HEK293 (cell line): ENCODE data around the gene MAD2L1BP.

ENCODE experiments used
- CTCF ChIA-PET: fragments of 350-600 bp; formaldehyde crosslinking; extraction: SDS; loops from one replicate; lab custom pipeline; 2021; ENCODE audit warnings: antibody characterized with exemption; lab: Yijun Ruan, JAX
- POLR2A ChIA-PET: fragments of 300-600 bp; formaldehyde crosslinking; extraction: SDS; loops from one replicate; lab custom pipeline; 2020; ENCODE audit warnings: antibody characterized with exemption, inconsistent platforms; lab: Yijun Ruan, JAX
- H3K27ac ChIP-seq: fragments of 200-500 bp; sonication (Bioruptor generic); 2 replicates; pipeline ENCODE4 v1.5.1; 2014; ENCODE audit warnings: low read depth, low read length, control low read depth, inconsistent platforms; ENCODE audit errors: extremely low read depth
- H3K36me3 ChIP-seq, 2 experiments: fragments of 200-500 bp in 1 of 2; sonication (Bioruptor generic) in 1 of 2; 1 replicate in 1 of 2; 2 replicates in 1 of 2; pipeline ENCODE4 v1.5.1; 2014 to 2017; ENCODE audit warnings: inconsistent platforms in 2 of 2, low read length in 2 of 2; ENCODE audit not compliant: control insufficient read depth in 2 of 2, insufficient read depth in 1 of 2
- H3K4me1 ChIP-seq: fragments of 200-500 bp; sonication (Bioruptor generic); 2 replicates; pipeline ENCODE4 v1.5.1; 2014; ENCODE audit warnings: mild to moderate bottlenecking, low read length, inconsistent platforms; ENCODE audit not compliant: control insufficient read depth, insufficient read depth
- H3K4me3 ChIP-seq: 2 replicates; pipeline ENCODE4 v1.5.1; 2011; ENCODE audit warnings: low read depth, mild to moderate bottlenecking, control low read depth, low read length, moderate library complexity
- H3K9me3 ChIP-seq: fragments of 200-500 bp; sonication (Bioruptor generic); 2 replicates; pipeline ENCODE4 v1.5.1; 2014; ENCODE audit warnings: low read depth, low read length, inconsistent platforms; ENCODE audit not compliant: control insufficient read depth, insufficient read depth
- HOXC10 ChIP-seq: sonication (generic); formaldehyde crosslinking; IDR thresholded peaks from 2 replicates; pipeline ENCODE4 v1.8.1; 2023; ENCODE audit warnings: mild to moderate bottlenecking, missing genetic modification reagents
- SCRT2 ChIP-seq: fragments of 450-650 bp; formaldehyde crosslinking; IDR thresholded peaks from 2 replicates; pipeline ENCODE4 v1.5.1; 2016; ENCODE audit warnings: missing biosample characterization, missing genetic modification characterization
- ZBTB1 ChIP-seq: fragments of 450-650 bp; formaldehyde crosslinking; IDR thresholded peaks from 2 replicates; pipeline ENCODE4 v1.5.1; 2016; ENCODE audit warnings: missing biosample characterization, missing genetic modification characterization
- ZBTB20 ChIP-seq: fragments of 450-650 bp; formaldehyde crosslinking; IDR thresholded peaks from 2 replicates; pipeline ENCODE4 v1.5.1; 2016; ENCODE audit warnings: missing biosample characterization, missing genetic modification characterization
- ZBTB48 ChIP-seq: fragments of 450-650 bp; formaldehyde crosslinking; IDR thresholded peaks from 2 replicates; pipeline ENCODE4 v1.5.1; 2016; ENCODE audit warnings: missing biosample characterization, missing genetic modification characterization
- ZBTB8A ChIP-seq: fragments of 450-650 bp; formaldehyde crosslinking; IDR thresholded peaks from 2 replicates; pipeline ENCODE4 v1.5.1; 2016; ENCODE audit warnings: missing biosample characterization, missing genetic modification characterization
- ZFHX2 ChIP-seq: fragments of 450-650 bp; formaldehyde crosslinking; conservative IDR thresholded peaks from 2 replicates; pipeline ENCODE4 v1.5.1; 2016; ENCODE audit warnings: missing biosample characterization, missing genetic modification characterization
- ZFP3 ChIP-seq: fragments of 450-650 bp; formaldehyde crosslinking; IDR thresholded peaks from 2 replicates; pipeline ENCODE4 v1.5.1; 2016; ENCODE audit warnings: low read depth, missing biosample characterization, missing genetic modification characterization
- ZIC2 ChIP-seq: fragments of 450-650 bp; formaldehyde crosslinking; IDR thresholded peaks from 2 replicates; pipeline ENCODE4 v1.5.1; 2016; ENCODE audit warnings: missing biosample characterization, missing genetic modification characterization
- ZNF114 ChIP-seq: fragments of 450-650 bp; formaldehyde crosslinking; IDR thresholded peaks from 2 replicates; pipeline ENCODE4 v1.5.0; 2017; ENCODE audit warnings: missing biosample characterization, missing genetic modification characterization
- ZNF16 ChIP-seq: fragments of 450-650 bp; formaldehyde crosslinking; IDR thresholded peaks from 2 replicates; pipeline ENCODE4 v1.5.1; 2016; ENCODE audit warnings: low read depth, missing biosample characterization, missing genetic modification characterization
- ZNF202 ChIP-seq: fragments of 450-650 bp; formaldehyde crosslinking; IDR thresholded peaks from 2 replicates; pipeline ENCODE4 v1.5.1; 2016; ENCODE audit warnings: missing biosample characterization, missing genetic modification characterization, borderline replicate concordance
- ZNF221 ChIP-seq: fragments of 450-650 bp; formaldehyde crosslinking; IDR thresholded peaks from 2 replicates; pipeline ENCODE4 v1.5.1; 2017; ENCODE audit warnings: missing biosample characterization, missing genetic modification characterization, borderline replicate concordance
- ZNF239 ChIP-seq: fragments of 450-650 bp; formaldehyde crosslinking; IDR thresholded peaks from 2 replicates; pipeline ENCODE4 v1.5.1; 2016; ENCODE audit warnings: missing biosample characterization, missing genetic modification characterization
- ZNF302 ChIP-seq: fragments of 450-650 bp; formaldehyde crosslinking; IDR thresholded peaks from 2 replicates; pipeline ENCODE4 v1.5.1; 2016; ENCODE audit warnings: missing biosample characterization, missing genetic modification characterization, low read depth
- ZNF350 ChIP-seq: fragments of 450-650 bp; formaldehyde crosslinking; IDR thresholded peaks from 2 replicates; pipeline ENCODE4 v1.5.0; 2017; ENCODE audit warnings: missing biosample characterization, mild to moderate bottlenecking, missing genetic modification characterization
- ZNF510 ChIP-seq: fragments of 450-650 bp; formaldehyde crosslinking; IDR thresholded peaks from 2 replicates; pipeline ENCODE4 v1.5.1; 2018; ENCODE audit warnings: mild to moderate bottlenecking, missing genetic modification characterization, missing biosample characterization; ENCODE audit not compliant: insufficient replicate concordance
- ZNF549 ChIP-seq: fragments of 450-650 bp; IDR thresholded peaks from 2 replicates; pipeline ENCODE4 v1.5.1; 2018; ENCODE audit warnings: missing biosample characterization, missing genetic modification characterization, mild to moderate bottlenecking, inconsistent platforms, moderate library complexity
- ZNF610 ChIP-seq: fragments of 450-650 bp; formaldehyde crosslinking; IDR thresholded peaks from 2 replicates; pipeline ENCODE4 v1.5.1; 2016; ENCODE audit warnings: missing biosample characterization, missing genetic modification characterization, borderline replicate concordance
- ZNF830 ChIP-seq: fragments of 450-650 bp; IDR thresholded peaks from 2 replicates; pipeline ENCODE4 v1.5.0; 2018; ENCODE audit warnings: missing biosample characterization, missing genetic modification characterization, low read depth, mild to moderate bottlenecking, moderate library complexity
- ZXDB ChIP-seq: fragments of 450-650 bp; formaldehyde crosslinking; IDR thresholded peaks from 2 replicates; pipeline ENCODE4 v1.5.1; 2016; ENCODE audit warnings: missing biosample characterization, missing genetic modification characterization
- TF ChIP-seq, protein P1 (sequence below): fragments of 450-650 bp; formaldehyde crosslinking; IDR thresholded peaks from 2 replicates; pipeline ENCODE4 v1.5.1; 2016; ENCODE audit warnings: missing biosample characterization, missing genetic modification characterization, borderline replicate concordance
- TF ChIP-seq, protein P2 (sequence below): fragments of 450-650 bp; formaldehyde crosslinking; IDR thresholded peaks from 2 replicates; pipeline ENCODE4 v1.5.1; 2016; ENCODE audit warnings: missing biosample characterization, missing genetic modification characterization
- TF ChIP-seq, protein P3 (sequence below): fragments of 450-650 bp; formaldehyde crosslinking; IDR thresholded peaks from 2 replicates; pipeline ENCODE4 v1.5.1; 2016; ENCODE audit warnings: missing biosample characterization, missing genetic modification characterization

MAD2L1BP gene

DNA sequence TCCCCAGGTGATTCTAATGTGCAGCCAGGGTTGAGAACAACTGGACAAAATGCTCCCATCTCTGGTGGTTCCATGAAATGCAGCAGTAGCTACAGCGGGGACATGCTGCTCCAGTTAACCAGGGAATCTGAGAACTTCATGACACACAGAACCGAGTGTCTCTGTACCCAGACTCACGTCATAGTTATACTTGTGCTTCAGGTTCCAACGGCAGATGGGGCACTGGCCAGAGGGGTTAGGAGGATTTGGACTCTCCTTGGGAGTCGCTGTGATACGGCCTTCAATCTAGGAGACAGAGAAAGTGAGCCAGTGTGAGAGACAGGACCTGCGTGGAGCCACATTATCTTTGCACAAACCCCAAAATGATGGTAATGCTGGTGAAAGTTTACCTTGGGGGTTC lies 42.7 kb downstream of the MAD2L1BP start:
- Histone ChIP-seq H3K36me3 (peaks cover 13 to 100% of the 10 kb centered on the region in 2 experiments), H3K4me1 (peaks cover 8% of the 10 kb centered on the region; the same call in 1 of the 2 replicates), H3K9me3 (no peaks in the 10 kb centered on the region), H3K4me3 (no peak overlapping the region), H3K27ac (no peak overlapping the region)
- CTCF ChIA-PET: interaction anchor here (0.7 to 2.9 kb wide), 3 partner anchors 9 to 136 kb away, joined by 3 to 11 read pairs (median 4); no protein-coding TSS in a partner anchor
- POLR2A ChIA-PET: interaction anchor here (1.3 to 1.7 kb wide), 2 partner anchors 25 to 49 kb away, joined by 3 to 4 read pairs; partner anchors contain the start of gene GTPBP2
- TF ChIP-seq, protein P1, sequence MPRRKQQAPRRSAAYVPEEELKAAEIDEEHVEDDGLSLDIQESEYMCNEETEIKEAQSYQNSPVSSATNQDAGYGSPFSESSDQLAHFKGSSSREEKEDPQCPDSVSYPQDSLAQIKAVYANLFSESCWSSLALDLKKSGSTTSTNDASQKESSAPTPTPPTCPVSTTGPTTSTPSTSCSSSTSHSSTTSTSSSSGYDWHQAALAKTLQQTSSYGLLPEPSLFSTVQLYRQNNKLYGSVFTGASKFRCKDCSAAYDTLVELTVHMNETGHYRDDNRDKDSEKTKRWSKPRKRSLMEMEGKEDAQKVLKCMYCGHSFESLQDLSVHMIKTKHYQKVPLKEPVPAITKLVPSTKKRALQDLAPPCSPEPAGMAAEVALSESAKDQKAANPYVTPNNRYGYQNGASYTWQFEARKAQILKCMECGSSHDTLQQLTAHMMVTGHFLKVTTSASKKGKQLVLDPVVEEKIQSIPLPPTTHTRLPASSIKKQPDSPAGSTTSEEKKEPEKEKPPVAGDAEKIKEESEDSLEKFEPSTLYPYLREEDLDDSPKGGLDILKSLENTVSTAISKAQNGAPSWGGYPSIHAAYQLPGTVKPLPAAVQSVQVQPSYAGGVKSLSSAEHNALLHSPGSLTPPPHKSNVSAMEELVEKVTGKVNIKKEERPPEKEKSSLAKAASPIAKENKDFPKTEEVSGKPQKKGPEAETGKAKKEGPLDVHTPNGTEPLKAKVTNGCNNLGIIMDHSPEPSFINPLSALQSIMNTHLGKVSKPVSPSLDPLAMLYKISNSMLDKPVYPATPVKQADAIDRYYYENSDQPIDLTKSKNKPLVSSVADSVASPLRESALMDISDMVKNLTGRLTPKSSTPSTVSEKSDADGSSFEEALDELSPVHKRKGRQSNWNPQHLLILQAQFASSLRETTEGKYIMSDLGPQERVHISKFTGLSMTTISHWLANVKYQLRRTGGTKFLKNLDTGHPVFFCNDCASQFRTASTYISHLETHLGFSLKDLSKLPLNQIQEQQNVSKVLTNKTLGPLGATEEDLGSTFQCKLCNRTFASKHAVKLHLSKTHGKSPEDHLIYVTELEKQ (tag by site-specific recombination): no peak
- TF ChIP-seq ZNF549 (tag by site-specific recombination) (no peak), ZNF830 (no peak)

DNA sequence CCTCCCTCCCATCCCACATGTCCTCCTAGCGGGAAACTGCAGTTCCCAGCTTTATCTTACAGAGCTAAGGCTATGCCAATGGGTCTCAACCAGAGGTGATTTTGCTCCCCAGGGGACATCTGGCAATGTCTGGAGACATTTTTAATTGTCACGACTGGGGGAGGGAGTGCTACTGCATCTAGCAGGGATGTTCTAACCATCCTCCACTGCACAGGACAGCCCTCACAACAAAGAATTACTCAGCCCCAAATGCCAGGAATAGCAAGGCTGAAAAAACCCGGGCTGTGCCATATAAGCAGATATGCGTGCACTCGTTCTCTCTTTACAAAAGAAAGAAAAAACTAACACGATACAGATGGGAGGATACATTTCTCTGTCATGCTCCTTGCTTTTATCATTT lies 43.4 kb downstream of the MAD2L1BP start:
- no peak for TF ChIP-seq ZBTB1 (tag by site-specific recombination)
- no peak for TF ChIP-seq ZNF350 (tag by site-specific recombination)
- no peak for TF ChIP-seq ZNF239 (tag by site-specific recombination)
- TF ChIP-seq ZXDB (tag by site-specific recombination): no peak
- no peak for TF ChIP-seq ZBTB48 (tag by site-specific recombination)
- no peak for TF ChIP-seq ZNF16
- TF ChIP-seq, all 188 proteins: peak for 0
- ChIA-PET CTCF (interaction anchor here (2.9 kb wide), 1 partner anchor 11 kb away, joined by 11 read pairs; no protein-coding TSS in a partner anchor), POLR2A (interaction anchor here (1.3 to 1.7 kb wide), 2 partner anchors 24 to 50 kb away, joined by 3 to 4 read pairs; partner anchors contain the start of gene GTPBP2)

DNA sequence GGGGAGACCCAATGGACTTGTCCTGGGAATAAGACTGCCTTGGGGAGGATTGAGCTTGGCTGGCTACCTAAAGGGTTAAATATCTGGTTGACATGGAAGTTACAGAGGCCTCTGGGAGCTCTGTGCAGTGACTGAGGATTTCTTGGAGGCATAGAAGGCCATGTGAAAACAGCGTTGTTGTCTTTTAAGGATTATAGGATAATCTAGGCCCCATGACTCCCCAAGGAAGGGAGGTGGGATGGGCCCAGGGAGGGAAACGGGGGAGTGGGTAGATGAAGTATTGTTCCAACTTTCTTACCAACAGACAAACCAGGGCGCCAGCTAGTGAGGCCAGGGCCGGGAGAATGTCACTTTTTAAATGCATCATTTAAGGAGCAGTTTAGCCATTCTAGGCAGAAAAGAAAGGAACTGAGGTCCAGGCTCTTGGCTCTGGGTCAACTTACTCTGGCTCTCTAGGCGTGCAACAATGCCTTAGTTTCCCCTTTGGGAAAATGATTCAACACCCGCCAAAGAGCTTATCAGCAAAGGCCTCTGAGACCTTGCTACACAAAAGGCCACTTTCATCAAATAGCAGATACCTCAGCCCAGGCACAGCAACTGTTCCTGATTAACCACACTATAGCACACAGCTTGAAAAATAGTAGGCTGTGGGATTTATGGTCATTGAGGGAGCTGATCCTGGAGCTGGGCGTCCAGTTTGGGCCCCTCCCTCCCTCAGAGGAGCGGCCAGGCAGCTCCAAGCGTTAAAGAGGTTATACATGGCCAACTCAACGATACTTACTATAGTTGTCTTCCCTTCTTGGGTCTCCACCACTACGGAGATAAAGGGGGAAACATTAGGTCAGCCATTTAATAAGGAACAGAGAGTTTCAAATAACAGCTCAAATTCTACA lies 44.9 kb downstream of the MAD2L1BP start:
- POLR2A ChIA-PET: interaction anchor here (0.7 to 1.0 kb wide), 2 partner anchors 9 to 635 kb away, joined by 3 to 4 read pairs; no protein-coding TSS in a partner anchor
- CTCF ChIA-PET: interaction anchor here (0.6 to 11.6 kb wide), 5 partner anchors 12 to 353 kb away, joined by 3 to 101 read pairs (median 3); no protein-coding TSS in a partner anchor
- H3K9me3 ChIP-seq: no peaks in the 10 kb centered on the region
- no peak overlapping the region for H3K4me3 ChIP-seq
- peaks cover 18% of the 10 kb centered on the region for H3K4me1 ChIP-seq
- no peak overlapping the region for H3K27ac ChIP-seq
- H3K36me3 ChIP-seq: peaks cover 13 to 84% of the 10 kb centered on the region in 2 experiments
- no peak for TF ChIP-seq ZBTB8A (tag by site-specific recombination)
- TF ChIP-seq, protein P2, sequence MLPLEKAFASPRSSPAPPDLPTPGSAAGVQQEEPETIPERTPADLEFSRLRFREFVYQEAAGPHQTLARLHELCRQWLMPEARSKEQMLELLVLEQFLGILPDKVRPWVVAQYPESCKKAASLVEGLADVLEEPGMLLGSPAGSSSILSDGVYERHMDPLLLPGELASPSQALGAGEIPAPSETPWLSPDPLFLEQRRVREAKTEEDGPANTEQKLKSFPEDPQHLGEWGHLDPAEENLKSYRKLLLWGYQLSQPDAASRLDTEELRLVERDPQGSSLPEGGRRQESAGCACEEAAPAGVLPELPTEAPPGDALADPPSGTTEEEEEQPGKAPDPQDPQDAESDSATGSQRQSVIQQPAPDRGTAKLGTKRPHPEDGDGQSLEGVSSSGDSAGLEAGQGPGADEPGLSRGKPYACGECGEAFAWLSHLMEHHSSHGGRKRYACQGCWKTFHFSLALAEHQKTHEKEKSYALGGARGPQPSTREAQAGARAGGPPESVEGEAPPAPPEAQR: no peak
- no peak for TF ChIP-seq ZFHX2 (tag by site-specific recombination)
- TF ChIP-seq ZNF202: no peak
- TF ChIP-seq, protein P3, sequence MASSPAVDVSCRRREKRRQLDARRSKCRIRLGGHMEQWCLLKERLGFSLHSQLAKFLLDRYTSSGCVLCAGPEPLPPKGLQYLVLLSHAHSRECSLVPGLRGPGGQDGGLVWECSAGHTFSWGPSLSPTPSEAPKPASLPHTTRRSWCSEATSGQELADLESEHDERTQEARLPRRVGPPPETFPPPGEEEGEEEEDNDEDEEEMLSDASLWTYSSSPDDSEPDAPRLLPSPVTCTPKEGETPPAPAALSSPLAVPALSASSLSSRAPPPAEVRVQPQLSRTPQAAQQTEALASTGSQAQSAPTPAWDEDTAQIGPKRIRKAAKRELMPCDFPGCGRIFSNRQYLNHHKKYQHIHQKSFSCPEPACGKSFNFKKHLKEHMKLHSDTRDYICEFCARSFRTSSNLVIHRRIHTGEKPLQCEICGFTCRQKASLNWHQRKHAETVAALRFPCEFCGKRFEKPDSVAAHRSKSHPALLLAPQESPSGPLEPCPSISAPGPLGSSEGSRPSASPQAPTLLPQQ (tag by site-specific recombination): no peak
- TF ChIP-seq ZBTB20: no peak
- TF ChIP-seq ZNF510 (tag by site-specific recombination): no peak
- TF ChIP-seq ZNF610 (tag by site-specific recombination): no peak
- TF ChIP-seq ZFP3 (tag by site-specific recombination): no peak
- TF ChIP-seq ZNF302 (tag by site-specific recombination): no peak
- no peak for TF ChIP-seq HOXC10
- no peak for TF ChIP-seq ZNF221
- TF ChIP-seq ZNF114: no peak
- no peak for TF ChIP-seq SCRT2 (tag by site-specific recombination)
- TF ChIP-seq ZIC2 (tag by site-specific recombination): no peak

More for the DNA sequence above, 43.4 kb downstream of the MAD2L1BP start:
- H3K9me3 ChIP-seq: no peaks in the 10 kb centered on the region
- peaks cover 13 to 95% of the 10 kb centered on the region in 2 experiments for H3K36me3 ChIP-seq
- no peak overlapping the region for H3K27ac ChIP-seq
- H3K4me3 ChIP-seq: no peak overlapping the region
- peaks cover 15% of the 10 kb centered on the region for H3K4me1 ChIP-seq
